Kidney epithelial cell (primary cell): Measurements from ENCODE around the gene KCNIP1. TPM values are rescaled to one million over a fixed set of nuclear protein-coding genes. Genes with fewer than 3 reads are reported as not detected.

ENCODE experiments used
- DNase-seq: peaks from one replicate; pipeline ENCODE4 v3.0.0-alpha.2; 2010; ENCODE audit warnings: low read depth
- H3K27me3 ChIP-seq: 2 replicates; pipeline ENCODE4 v1.6.0; 2011; ENCODE audit warnings: low read length; ENCODE audit not compliant: control insufficient read depth, insufficient read depth
- H3K36me3 ChIP-seq: 2 replicates; pipeline ENCODE4 v1.5.1; 2011; ENCODE audit warnings: low read length; ENCODE audit not compliant: control insufficient read depth, insufficient read depth
- H3K4me3 ChIP-seq: 2 replicates; pipeline ENCODE4 v1.5.1; 2011; ENCODE audit warnings: low read depth, mild to moderate bottlenecking, control low read depth, low read length
- total RNA-seq: library from RNA; depleted of rRNA; stranded (reverse); fragments of >200 nt; gene quantifications from 2 replicates; pipeline ENCODE4 v1.2.3, GENCODE V29; 2015
- TF ChIP-seq, protein P1 (sequence below): IDR thresholded peaks from 2 replicates; pipeline ENCODE4 v1.5.1; 2011; ENCODE audit warnings: mild to moderate bottlenecking, moderate library complexity, low read length, control low read depth, inconsistent platforms; ENCODE audit not compliant: insufficient read depth, poor library complexity, severe bottlenecking

KCNIP1 gene
- total RNA-seq, 1 donor from 2014 or later, result 3.4 TPM

DNA sequence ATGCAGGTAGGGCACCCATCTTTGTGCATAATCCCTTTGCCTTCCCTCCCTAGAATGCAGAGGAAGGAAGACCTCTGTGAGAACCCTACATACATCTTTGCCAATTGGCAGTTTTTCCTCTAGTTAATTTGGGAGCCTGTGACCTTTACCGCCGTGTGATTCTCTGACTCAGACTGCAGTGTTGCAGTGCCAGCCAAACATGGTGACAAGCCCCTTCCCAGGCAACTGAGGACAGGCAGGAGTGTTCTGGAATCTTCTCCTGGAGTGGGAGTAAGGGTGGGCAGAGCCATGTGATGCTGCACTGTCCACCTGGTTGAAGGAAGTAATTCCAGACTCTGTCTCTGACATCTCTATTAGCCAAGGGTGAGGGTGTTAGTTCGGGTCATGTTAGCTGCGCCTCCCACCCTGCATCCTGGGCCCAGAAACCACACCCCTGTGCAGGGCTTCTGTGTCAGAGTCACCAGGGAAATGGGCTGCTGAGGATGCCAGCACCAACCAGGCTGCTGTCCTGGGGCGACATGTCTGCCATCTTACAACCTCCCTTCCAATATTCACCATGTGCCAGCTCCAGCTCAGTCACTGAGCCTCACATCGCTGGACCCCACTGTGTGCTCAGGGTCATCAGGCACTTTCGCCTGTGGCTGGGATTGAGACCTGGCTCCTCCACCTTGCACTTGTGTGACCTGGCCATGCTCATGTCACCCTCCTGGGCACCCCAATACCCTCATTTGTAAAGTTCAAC is 21.8 kb downstream of the KCNIP1 start:
- no peak for DNase-seq
- Histone ChIP-seq H3K36me3 (peaks cover 1% of the 10 kb centered on the region), H3K27me3 (no peaks in the 10 kb centered on the region), H3K4me3 (no peak overlapping the region)
- TF ChIP-seq, protein P1, sequence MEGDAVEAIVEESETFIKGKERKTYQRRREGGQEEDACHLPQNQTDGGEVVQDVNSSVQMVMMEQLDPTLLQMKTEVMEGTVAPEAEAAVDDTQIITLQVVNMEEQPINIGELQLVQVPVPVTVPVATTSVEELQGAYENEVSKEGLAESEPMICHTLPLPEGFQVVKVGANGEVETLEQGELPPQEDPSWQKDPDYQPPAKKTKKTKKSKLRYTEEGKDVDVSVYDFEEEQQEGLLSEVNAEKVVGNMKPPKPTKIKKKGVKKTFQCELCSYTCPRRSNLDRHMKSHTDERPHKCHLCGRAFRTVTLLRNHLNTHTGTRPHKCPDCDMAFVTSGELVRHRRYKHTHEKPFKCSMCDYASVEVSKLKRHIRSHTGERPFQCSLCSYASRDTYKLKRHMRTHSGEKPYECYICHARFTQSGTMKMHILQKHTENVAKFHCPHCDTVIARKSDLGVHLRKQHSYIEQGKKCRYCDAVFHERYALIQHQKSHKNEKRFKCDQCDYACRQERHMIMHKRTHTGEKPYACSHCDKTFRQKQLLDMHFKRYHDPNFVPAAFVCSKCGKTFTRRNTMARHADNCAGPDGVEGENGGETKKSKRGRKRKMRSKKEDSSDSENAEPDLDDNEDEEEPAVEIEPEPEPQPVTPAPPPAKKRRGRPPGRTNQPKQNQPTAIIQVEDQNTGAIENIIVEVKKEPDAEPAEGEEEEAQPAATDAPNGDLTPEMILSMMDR, result no peak

- TF ChIP-seq, protein P1, result no peak
- Histone ChIP-seq H3K27me3 (no peaks in the 10 kb centered on the region), H3K36me3 (peaks cover 1% of the 10 kb centered on the region), H3K4me3 (no peak overlapping the region)
- DNase-seq, result no peak
Measured at GRCh38 chr5:170527991-170528390, 24.2 kb downstream of the KCNIP1 start.

DNA sequence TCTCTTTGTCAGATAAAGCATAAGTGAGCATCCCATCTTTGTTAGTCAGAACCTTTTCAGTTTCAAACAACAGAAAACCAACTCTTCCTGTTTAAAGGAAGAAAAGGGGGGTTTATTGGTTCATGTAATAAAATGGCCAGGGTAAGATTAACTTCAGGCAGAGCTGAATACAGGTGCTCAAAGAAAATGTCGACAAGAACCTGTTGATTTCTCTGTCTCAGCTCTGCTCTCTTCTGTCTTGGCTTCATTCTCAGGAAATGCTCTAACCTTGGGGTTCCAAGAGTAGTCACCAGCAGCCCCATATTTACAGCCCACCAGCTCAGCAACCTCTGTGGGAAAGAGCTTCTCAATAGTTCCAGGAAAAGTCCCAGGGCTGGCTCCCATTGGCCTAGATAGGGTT is 25.2 kb downstream of the KCNIP1 start:
- H3K27me3 ChIP-seq, result no peaks in the 10 kb centered on the region
- no peak overlapping the region for H3K4me3 ChIP-seq
- DNase-seq, result no peak
- peaks cover 1% of the 10 kb centered on the region for H3K36me3 ChIP-seq
- TF ChIP-seq, protein P1, result no peak

DNA sequence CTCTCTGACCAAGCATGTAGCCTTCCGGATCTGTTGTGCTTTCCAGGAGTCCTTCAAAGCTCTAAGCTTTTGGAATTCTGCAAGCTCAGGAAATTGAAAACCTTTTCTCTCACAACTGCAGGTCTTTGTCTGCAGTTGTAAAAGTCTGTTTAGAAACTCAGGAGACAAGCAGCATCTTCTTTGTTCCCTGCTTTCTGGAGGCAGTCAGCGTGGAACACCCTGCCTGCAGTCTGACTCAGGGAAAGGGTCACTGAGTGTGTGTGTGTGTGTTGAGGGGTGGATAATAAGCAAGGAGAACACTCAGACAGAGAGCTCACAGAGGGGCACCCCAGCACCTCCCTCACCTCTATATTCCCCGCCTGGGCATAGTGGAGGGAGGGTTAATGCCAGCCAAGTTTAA is 29.1 kb downstream of the KCNIP1 start:
- Histone ChIP-seq H3K27me3 (no peaks in the 10 kb centered on the region), H3K36me3 (no peaks in the 10 kb centered on the region), H3K4me3 (no peak overlapping the region)
- TF ChIP-seq, protein P1, result no peak
- no peak for DNase-seq

DNA sequence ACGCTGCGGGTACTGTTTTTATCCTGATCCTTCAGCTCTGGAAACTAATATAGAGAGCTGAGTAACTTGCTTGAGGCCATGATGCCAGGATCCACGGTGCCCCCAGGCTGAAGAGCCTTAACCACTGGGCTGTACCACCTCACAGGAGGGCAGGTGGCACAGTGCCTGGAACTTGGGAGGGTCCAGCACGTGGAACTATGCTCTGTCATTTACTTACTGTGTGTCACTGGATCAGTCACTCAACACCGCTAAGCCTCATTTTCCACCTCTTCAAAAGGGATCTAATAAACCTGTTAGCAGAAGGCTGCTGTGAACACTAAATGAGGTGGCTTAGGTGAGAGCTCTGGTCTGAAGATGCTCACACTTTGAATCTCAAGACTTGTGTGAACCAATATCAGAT is 29.6 kb downstream of the KCNIP1 start:
- TF ChIP-seq, protein P1, result no peak
- no peaks in the 10 kb centered on the region for H3K36me3 ChIP-seq
- H3K27me3 ChIP-seq, result no peaks in the 10 kb centered on the region
- no peak overlapping the region for H3K4me3 ChIP-seq
- DNase-seq, result no peak

GRCh38 chr5:170534177-170534576 is 30.4 kb downstream of the KCNIP1 start:
- Histone ChIP-seq H3K36me3 (no peaks in the 10 kb centered on the region), H3K27me3 (no peaks in the 10 kb centered on the region), H3K4me3 (no peak overlapping the region)
- TF ChIP-seq, protein P1, result no peak
- DNase-seq, result no peak
